GM12874 (cell line): ENCODE data around the gene IYD.

ENCODE experiments used
- CTCF ChIP-seq: IDR thresholded peaks from 2 replicates; pipeline ENCODE4 v1.5.1; 2011; ENCODE audit warnings: low read depth, mild to moderate bottlenecking, control low read depth, low read length, moderate library complexity; ENCODE audit not compliant: insufficient read depth

Gene IYD

DNA sequence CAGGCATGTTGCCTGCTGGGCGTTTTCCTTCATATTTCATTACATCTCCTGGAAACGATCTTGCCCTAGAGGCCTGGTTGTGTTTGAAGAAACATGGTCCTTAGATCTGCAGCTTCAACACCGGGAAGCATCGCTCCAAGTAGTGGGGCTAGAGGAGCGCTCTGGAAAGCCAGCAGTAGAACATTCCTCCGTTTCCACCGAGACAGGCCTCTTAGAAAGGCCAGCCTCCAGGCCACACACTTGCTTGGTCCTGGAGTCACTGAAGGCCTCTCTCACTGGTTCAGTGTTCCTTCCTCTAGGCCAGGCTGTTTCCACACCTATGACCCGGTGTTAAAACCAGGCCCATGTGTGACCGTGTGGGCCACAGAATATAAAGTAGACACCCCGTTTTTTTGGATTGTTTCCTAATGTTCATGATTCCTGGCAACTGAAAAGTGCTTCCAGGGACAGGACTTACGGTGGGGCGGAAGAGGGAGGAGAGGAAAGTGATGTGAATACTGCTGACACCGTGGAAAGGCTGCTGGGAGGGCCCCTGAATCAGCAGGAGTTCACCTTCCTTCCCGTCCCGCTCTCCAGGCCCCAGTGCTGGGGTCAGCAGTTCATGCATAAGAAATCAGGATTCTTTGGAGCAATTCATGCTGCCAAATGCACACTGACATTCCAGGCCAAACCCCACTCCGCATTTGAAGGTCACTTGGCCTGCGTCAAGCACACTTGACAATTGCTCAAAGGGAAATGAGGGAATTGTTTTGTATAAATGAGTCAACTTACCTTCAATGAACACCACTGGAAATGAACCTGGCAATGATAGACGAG is 83.8 kb downstream of the IYD start:
- TF ChIP-seq CTCF: no peak

- no peak for TF ChIP-seq CTCF
Measured at GRCh38 chr6:150453357-150453756, 84.5 kb downstream of the IYD start.
